ENCODE results near the gene SOX2. TPM values are rescaled to one million over a fixed set of nuclear protein-coding genes. Genes with fewer than 3 reads are reported as not detected.

The SOX2 gene
- total RNA-seq, 1 experiment from 2014 or later = 307 TPM

- Histone ChIP-seq H2BK15ac (ENCODE audit: low read depth, low read length) (no peak overlapping the region), H3K56ac (ENCODE audit: insufficient read length, low read depth, low read length) (no peak overlapping the region), H3K23me2 (ENCODE audit: insufficient read length, low read depth, low read length, poor library complexity, severe bottlenecking) (peaks cover 3% of the 10 kb centered on the region), H3K23ac (ENCODE audit: insufficient read length, low read depth, low read length) (no peak overlapping the region), H3K79me1 (ENCODE audit: insufficient read depth, low read depth, low read length, poor library complexity, severe bottlenecking) (no peaks in the 10 kb centered on the region), H2BK20ac (ENCODE audit: low read depth, low read length, poor library complexity, severe bottlenecking) (no peak overlapping the region), H3K4me2 (ENCODE audit: insufficient read depth, insufficient read length, low read length) (no peak overlapping the region), H3K4ac (ENCODE audit: low read depth, low read length) (no peak overlapping the region), H3T11ph (ENCODE audit: low read length) (no peak overlapping the region), H2AK5ac (ENCODE audit: insufficient read length, low read length) (no peak overlapping the region), H2BK120ac (ENCODE audit: low read depth, low read length, poor library complexity, severe bottlenecking) (no peak overlapping the region), H2AFZ (ENCODE audit: low read length) (no peak overlapping the region), H4K20me1 (ENCODE audit: control insufficient read depth, insufficient read depth, insufficient read length) (no peaks in the 10 kb centered on the region), H3K9ac (ENCODE audit: extremely low read depth, insufficient read length, low read length) (no peak overlapping the region), H3K79me2 (ENCODE audit: insufficient read depth, low read length) (no peaks in the 10 kb centered on the region), H4K5ac (ENCODE audit: insufficient read length, low read depth, low read length) (no peak overlapping the region), H3K9me3 (ENCODE audit: control insufficient read depth, low read depth, low read length) (no peaks in the 10 kb centered on the region), H3K4me1 (ENCODE audit: insufficient read depth, low read length) (no peaks in the 10 kb centered on the region; the same call in 1 of the 2 replicates), H4K91ac (ENCODE audit: insufficient read length, low read depth, low read length) (no peak overlapping the region), H4K8ac (replicated peaks; ENCODE audit: insufficient read length, low read depth, low read length) (no peak overlapping the region), H3K27me3 (ENCODE audit: insufficient read depth, low read length) (peaks cover 3% of the 10 kb centered on the region; the same call in 1 of the 2 replicates), H3K18ac (ENCODE audit: insufficient read length, low read depth, low read length) (no peak overlapping the region), H2BK12ac (ENCODE audit: insufficient read length, low read depth, low read length) (no peak overlapping the region), H2BK5ac (ENCODE audit: insufficient read length, low read length) (no peak overlapping the region), H3K27ac (ENCODE audit: insufficient read length, low read depth, low read length) (no peak overlapping the region), H3K14ac (ENCODE audit: insufficient read depth, low read length) (no peak overlapping the region)
- Mint-ChIP-seq H3K36me3 (ENCODE audit: insufficient read depth in 1 of 3, low read depth in 3 of 3) (no peaks in the 10 kb centered on the region), H3K27me3 (ENCODE audit: low read depth) (peaks cover 24% of the 10 kb centered on the region), H3K27ac (no peak overlapping the region), H3K4me3 (no peak overlapping the region), H3K9me3 (no peaks in the 10 kb centered on the region), H3K4me1 (peaks cover 36 to 39% of the 10 kb centered on the region in 2 experiments)
- TF ChIP-seq CTCF (conservative IDR thresholded peaks at IDR 0.05) = no peak
- WGBS (ENCODE audit: extremely low coverage, insufficient read length, low lambda C conversion rate) = no CpG with 5 or more reads among the region's 5 CpGs
- no peak for DNase-seq
Observed at GRCh38 chr3:181738551-181738950, 26.8 kb downstream of the SOX2 start.

Measured in H9 (cell line).